ENCODE results near the gene LPAR2.

- TF ChIP-seq CTCF (IDR thresholded peaks at IDR 0.05; ENCODE audit: low read length) (no peak), EZH2 (IDR thresholded peaks at IDR 0.05; ENCODE audit: borderline replicate concordance, low read length) (no peak)
Measured at GRCh38 chr19:19584356-19584755, 43.7 kb downstream of the LPAR2 start.

All from OCI-LY1 (cell line).